HL-60 (cell line): ENCODE data around the gene ATG4D.
"Not testable (repeated sequence)": the region's sequence is repeated elsewhere in the genome, so short reads cannot be mapped to it uniquely, and the experiment has no call there.

Source experiments
- GABPA ChIP-seq: IDR thresholded peaks from 2 replicates; pipeline ENCODE4 v1.6.1; 2012; ENCODE audit warnings: low read depth
- POLR2AphosphoS5 ChIP-seq: IDR thresholded peaks from 2 replicates; pipeline ENCODE4 v1.6.1; 2012; ENCODE audit warnings: low read depth
- SPI1 ChIP-seq: IDR thresholded peaks from 2 replicates; pipeline ENCODE4 v1.6.1; 2012; ENCODE audit warnings: low read depth, mild to moderate bottlenecking, borderline replicate concordance
- TF ChIP-seq, protein P1 (sequence below): IDR thresholded peaks from one replicate; pipeline ENCODE4 v1.5.1; 2011; ENCODE audit warnings: low read length, control low read depth, inconsistent platforms; ENCODE audit not compliant: insufficient read depth
- TF ChIP-seq, protein P2 (sequence below): IDR thresholded peaks from 2 replicates; pipeline ENCODE4 v1.6.1; 2012; ENCODE audit warnings: low read depth; ENCODE audit not compliant: insufficient replicate concordance

- not testable (repeated sequence) for TF ChIP-seq SPI1, POLR2AphosphoS5, GABPA
- TF ChIP-seq, protein P1, sequence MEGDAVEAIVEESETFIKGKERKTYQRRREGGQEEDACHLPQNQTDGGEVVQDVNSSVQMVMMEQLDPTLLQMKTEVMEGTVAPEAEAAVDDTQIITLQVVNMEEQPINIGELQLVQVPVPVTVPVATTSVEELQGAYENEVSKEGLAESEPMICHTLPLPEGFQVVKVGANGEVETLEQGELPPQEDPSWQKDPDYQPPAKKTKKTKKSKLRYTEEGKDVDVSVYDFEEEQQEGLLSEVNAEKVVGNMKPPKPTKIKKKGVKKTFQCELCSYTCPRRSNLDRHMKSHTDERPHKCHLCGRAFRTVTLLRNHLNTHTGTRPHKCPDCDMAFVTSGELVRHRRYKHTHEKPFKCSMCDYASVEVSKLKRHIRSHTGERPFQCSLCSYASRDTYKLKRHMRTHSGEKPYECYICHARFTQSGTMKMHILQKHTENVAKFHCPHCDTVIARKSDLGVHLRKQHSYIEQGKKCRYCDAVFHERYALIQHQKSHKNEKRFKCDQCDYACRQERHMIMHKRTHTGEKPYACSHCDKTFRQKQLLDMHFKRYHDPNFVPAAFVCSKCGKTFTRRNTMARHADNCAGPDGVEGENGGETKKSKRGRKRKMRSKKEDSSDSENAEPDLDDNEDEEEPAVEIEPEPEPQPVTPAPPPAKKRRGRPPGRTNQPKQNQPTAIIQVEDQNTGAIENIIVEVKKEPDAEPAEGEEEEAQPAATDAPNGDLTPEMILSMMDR = not testable (repeated sequence)
- TF ChIP-seq, protein P2, sequence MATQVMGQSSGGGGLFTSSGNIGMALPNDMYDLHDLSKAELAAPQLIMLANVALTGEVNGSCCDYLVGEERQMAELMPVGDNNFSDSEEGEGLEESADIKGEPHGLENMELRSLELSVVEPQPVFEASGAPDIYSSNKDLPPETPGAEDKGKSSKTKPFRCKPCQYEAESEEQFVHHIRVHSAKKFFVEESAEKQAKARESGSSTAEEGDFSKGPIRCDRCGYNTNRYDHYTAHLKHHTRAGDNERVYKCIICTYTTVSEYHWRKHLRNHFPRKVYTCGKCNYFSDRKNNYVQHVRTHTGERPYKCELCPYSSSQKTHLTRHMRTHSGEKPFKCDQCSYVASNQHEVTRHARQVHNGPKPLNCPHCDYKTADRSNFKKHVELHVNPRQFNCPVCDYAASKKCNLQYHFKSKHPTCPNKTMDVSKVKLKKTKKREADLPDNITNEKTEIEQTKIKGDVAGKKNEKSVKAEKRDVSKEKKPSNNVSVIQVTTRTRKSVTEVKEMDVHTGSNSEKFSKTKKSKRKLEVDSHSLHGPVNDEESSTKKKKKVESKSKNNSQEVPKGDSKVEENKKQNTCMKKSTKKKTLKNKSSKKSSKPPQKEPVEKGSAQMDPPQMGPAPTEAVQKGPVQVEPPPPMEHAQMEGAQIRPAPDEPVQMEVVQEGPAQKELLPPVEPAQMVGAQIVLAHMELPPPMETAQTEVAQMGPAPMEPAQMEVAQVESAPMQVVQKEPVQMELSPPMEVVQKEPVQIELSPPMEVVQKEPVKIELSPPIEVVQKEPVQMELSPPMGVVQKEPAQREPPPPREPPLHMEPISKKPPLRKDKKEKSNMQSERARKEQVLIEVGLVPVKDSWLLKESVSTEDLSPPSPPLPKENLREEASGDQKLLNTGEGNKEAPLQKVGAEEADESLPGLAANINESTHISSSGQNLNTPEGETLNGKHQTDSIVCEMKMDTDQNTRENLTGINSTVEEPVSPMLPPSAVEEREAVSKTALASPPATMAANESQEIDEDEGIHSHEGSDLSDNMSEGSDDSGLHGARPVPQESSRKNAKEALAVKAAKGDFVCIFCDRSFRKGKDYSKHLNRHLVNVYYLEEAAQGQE = not testable (repeated sequence)
Measured at GRCh38 chr19:10526887-10527286, 16.8 kb upstream of the ATG4D start.
